Panc1 (cell line): Measurements from ENCODE around the gene SPATA6L. TPM values are rescaled to one million over a fixed set of nuclear protein-coding genes. Genes with fewer than 3 reads are reported as not detected.

Source experiments
- ATAC-seq: fragments of 200-7000 bp; cut with Tn5 transposase; 2 replicates; pipeline ENCODE4 v1.9.1; 2020; ENCODE audit warnings: mild to moderate bottlenecking, moderate library complexity
- BruUV-seq: library from RNA; stranded (reverse); fragments of 400-500 nt; replicated peaks from 2 replicates; lab custom pipeline; 2021; lab: Mats Ljungman, UMichigan
- CTCF ChIA-PET: fragments of 300-600 bp; sonication (Branson Sonifier 250); formaldehyde crosslinking; loops from one replicate; lab custom pipeline; 2022; ENCODE audit warnings: antibody characterized with exemption; lab: Charles Lee
- POLR2A ChIA-PET: fragments of 300-600 bp; sonication (Branson Sonifier 250); formaldehyde crosslinking; loops from one replicate; lab custom pipeline; 2022; ENCODE audit warnings: antibody characterized with exemption; lab: Charles Lee
- DNase-seq: peaks from one replicate; pipeline ENCODE4 v3.0.0-alpha.2; 2010; ENCODE audit warnings: low read depth, low spot score
- H3K27ac ChIP-seq: 2 replicates; pipeline ENCODE4 v1.5.1; 2011; ENCODE audit warnings: mild to moderate bottlenecking, low read length, inconsistent platforms
- H3K27me3 ChIP-seq: fragments of 200-500 bp; sonication (Bioruptor generic); 2 replicates; pipeline ENCODE4 v1.6.0; 2014; ENCODE audit warnings: low read length, inconsistent platforms; ENCODE audit not compliant: control insufficient read depth, insufficient read depth
- H3K36me3 ChIP-seq: fragments of 200-500 bp; sonication (Bioruptor generic); 2 replicates; pipeline ENCODE4 v1.5.1; 2014; ENCODE audit warnings: inconsistent platforms, mild to moderate bottlenecking, low read length, moderate library complexity; ENCODE audit not compliant: control insufficient read depth, insufficient read depth
- H3K4me1 ChIP-seq: 2 replicates; pipeline ENCODE4 v1.5.1; 2011; ENCODE audit warnings: inconsistent platforms, mild to moderate bottlenecking, low read length, moderate library complexity; ENCODE audit not compliant: control insufficient read depth, insufficient read depth
- H3K4me3 ChIP-seq, 2 experiments: 2 replicates each; pipeline ENCODE4 v1.5.1; 2011 to 2012; ENCODE audit warnings: low read depth in 2 of 2, low read length in 2 of 2, mild to moderate bottlenecking in 2 of 2, inconsistent platforms in 1 of 2, moderate library complexity in 1 of 2
- H3K9me3 ChIP-seq: fragments of 200-500 bp; sonication (Bioruptor generic); 2 replicates; pipeline ENCODE4 v1.5.1; 2014; ENCODE audit warnings: low read depth, mild to moderate bottlenecking, inconsistent platforms, low read length, moderate library complexity; ENCODE audit not compliant: control insufficient read depth, insufficient read depth
- SIN3A ChIP-seq: IDR thresholded peaks from 2 replicates; pipeline ENCODE4 v1.6.1; 2012; ENCODE audit warnings: low read depth, mild to moderate bottlenecking, low read length, moderate library complexity, borderline replicate concordance; ENCODE audit not compliant: insufficient read depth
- TCF7L2 ChIP-seq: IDR thresholded peaks from 2 replicates; pipeline ENCODE4 v1.6.1; 2011; ENCODE audit warnings: mild to moderate bottlenecking, low read depth, low read length, inconsistent platforms
- in situ Hi-C: cut with HindIII; loops from 2 replicates; pipeline ENCODE4 v1.10.0; 2016; ENCODE audit warnings: low sequenced_read_pairs, low pct_unique_long_range_greater_than_20kb
- intact Hi-C: fragments of 100-400 bp; cut with micrococcal nuclease; formaldehyde crosslinking; loops from one replicate; pipeline ENCODE4 v1.10.0; 2022; ENCODE audit not compliant: unreplicated experiment
- total RNA-seq: library from RNA; stranded (reverse); gene quantifications from one replicate; pipeline ENCODE4 v1.2.1, GENCODE V29; 2021; ENCODE audit not compliant: unreplicated experiment
- TF ChIP-seq, protein P1 (sequence below): fragments of 450-650 bp; IDR thresholded peaks from 2 replicates; pipeline ENCODE4 v1.5.1; 2017; ENCODE audit warnings: mild to moderate bottlenecking
- TF ChIP-seq, protein P2 (sequence below), 2 experiments: IDR thresholded peaks; 2 replicates each; pipeline ENCODE4 v1.6.1; 2011 to 2012; ENCODE audit warnings: low read depth in 2 of 2, control low read depth in 1 of 2, low read length in 1 of 2, mild to moderate bottlenecking in 1 of 2, moderate library complexity in 1 of 2; ENCODE audit not compliant: insufficient read depth in 1 of 2

SPATA6L gene
- total RNA-seq, 1 experiment from 2014 or later: 0.13 TPM

DNA sequence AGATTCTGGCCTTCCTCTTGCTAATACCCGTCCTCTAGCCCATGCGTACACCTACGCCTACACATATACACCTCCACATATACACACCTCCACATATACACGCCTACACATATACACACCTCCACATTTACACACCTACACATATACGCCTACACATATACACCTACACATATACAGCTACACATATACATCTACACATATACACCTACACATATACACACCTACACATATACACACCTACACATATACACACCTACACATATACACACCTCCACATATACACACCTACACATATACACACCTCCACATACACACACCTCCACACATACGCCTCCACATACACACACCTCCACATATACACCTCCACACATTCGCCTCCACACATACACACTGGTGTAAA, 47.6 kb upstream of the SPATA6L start:
- H3K36me3 ChIP-seq: no peaks in the 10 kb centered on the region
- no peaks in the 10 kb centered on the region for H3K4me1 ChIP-seq
- H3K4me3 ChIP-seq: no peak overlapping the region
- DNase-seq: no peak
- in situ Hi-C loops (no loop called here), intact Hi-C loops (no loop called here)
- TF ChIP-seq, protein P1, sequence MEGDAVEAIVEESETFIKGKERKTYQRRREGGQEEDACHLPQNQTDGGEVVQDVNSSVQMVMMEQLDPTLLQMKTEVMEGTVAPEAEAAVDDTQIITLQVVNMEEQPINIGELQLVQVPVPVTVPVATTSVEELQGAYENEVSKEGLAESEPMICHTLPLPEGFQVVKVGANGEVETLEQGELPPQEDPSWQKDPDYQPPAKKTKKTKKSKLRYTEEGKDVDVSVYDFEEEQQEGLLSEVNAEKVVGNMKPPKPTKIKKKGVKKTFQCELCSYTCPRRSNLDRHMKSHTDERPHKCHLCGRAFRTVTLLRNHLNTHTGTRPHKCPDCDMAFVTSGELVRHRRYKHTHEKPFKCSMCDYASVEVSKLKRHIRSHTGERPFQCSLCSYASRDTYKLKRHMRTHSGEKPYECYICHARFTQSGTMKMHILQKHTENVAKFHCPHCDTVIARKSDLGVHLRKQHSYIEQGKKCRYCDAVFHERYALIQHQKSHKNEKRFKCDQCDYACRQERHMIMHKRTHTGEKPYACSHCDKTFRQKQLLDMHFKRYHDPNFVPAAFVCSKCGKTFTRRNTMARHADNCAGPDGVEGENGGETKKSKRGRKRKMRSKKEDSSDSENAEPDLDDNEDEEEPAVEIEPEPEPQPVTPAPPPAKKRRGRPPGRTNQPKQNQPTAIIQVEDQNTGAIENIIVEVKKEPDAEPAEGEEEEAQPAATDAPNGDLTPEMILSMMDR: no peak
- BruUV-seq: no TSS peak
- no peaks in the 10 kb centered on the region for H3K9me3 ChIP-seq
- no peak for ATAC-seq
- no peak overlapping the region for H3K27ac ChIP-seq
- ChIA-PET POLR2A (no interaction called here), CTCF (no interaction called here)
- no peaks in the 10 kb centered on the region for H3K27me3 ChIP-seq

DNA sequence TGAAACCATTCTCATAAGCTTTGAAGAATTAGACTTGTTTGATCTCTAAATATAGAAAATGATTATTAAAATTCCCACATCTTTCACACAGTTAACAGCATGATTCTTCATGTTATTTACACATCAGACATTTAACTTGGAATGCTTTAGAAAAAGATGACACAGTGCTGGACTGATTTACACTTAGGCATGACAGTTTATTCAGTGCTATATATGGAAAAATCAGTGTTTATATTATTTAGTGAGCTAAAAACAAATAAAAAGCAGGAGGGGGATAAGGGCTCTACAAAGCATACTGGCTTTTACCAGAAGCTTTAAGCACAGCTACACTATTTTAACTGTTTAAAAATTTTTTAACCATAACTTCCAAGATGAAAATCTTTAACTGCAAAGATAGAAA, 43.1 kb upstream of the SPATA6L start:
- Histone ChIP-seq H3K27me3 (no peaks in the 10 kb centered on the region), H3K9me3 (no peaks in the 10 kb centered on the region), H3K27ac (no peak overlapping the region), H3K36me3 (no peaks in the 10 kb centered on the region), H3K4me3 (no peak overlapping the region), H3K4me1 (no peaks in the 10 kb centered on the region)
- DNase-seq (no peak), ATAC-seq (no peak)
- ChIA-PET CTCF (no interaction called here), POLR2A (no interaction called here)
- BruUV-seq: no TSS peak
- intact Hi-C loops: no loop called here
- in situ Hi-C loops: no loop called here
- TF ChIP-seq, protein P2, sequence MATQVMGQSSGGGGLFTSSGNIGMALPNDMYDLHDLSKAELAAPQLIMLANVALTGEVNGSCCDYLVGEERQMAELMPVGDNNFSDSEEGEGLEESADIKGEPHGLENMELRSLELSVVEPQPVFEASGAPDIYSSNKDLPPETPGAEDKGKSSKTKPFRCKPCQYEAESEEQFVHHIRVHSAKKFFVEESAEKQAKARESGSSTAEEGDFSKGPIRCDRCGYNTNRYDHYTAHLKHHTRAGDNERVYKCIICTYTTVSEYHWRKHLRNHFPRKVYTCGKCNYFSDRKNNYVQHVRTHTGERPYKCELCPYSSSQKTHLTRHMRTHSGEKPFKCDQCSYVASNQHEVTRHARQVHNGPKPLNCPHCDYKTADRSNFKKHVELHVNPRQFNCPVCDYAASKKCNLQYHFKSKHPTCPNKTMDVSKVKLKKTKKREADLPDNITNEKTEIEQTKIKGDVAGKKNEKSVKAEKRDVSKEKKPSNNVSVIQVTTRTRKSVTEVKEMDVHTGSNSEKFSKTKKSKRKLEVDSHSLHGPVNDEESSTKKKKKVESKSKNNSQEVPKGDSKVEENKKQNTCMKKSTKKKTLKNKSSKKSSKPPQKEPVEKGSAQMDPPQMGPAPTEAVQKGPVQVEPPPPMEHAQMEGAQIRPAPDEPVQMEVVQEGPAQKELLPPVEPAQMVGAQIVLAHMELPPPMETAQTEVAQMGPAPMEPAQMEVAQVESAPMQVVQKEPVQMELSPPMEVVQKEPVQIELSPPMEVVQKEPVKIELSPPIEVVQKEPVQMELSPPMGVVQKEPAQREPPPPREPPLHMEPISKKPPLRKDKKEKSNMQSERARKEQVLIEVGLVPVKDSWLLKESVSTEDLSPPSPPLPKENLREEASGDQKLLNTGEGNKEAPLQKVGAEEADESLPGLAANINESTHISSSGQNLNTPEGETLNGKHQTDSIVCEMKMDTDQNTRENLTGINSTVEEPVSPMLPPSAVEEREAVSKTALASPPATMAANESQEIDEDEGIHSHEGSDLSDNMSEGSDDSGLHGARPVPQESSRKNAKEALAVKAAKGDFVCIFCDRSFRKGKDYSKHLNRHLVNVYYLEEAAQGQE (IDR thresholded peaks at IDR 0.05; ENCODE audit: insufficient read depth in 1 of 2, low read depth in 2 of 2, low read length in 1 of 2): no peak
- TF ChIP-seq, protein P1: no peak
- TF ChIP-seq TCF7L2 (no peak), SIN3A (no peak)
